Measurements from ENCODE around the gene C14orf180. TPM values are rescaled to one million over a fixed set of nuclear protein-coding genes. Genes with fewer than 3 reads are reported as not detected.

C14orf180 gene
- total and polyA plus RNA-seq, 2 of the 8 experiments (the other 6 are each of a cell fraction or from before 2014, with no cell fraction given) = not detected

GRCh38 chr14:104591506-104592291, 12.1 kb downstream of the C14orf180 start:
- peaks cover 0 to 6% of the 10 kb centered on the region in 2 experiments for H4K20me1 ChIP-seq (replicated peaks in 1 of 2; ENCODE audit: control insufficient read depth in 1 of 2, insufficient read depth in 2 of 2, low read length in 2 of 2)
- no peak overlapping the region for H3K9ac ChIP-seq (replicated peaks in 1 of 4; ENCODE audit: extremely low read depth in 1 of 4, low read depth in 3 of 4, low read length in 3 of 4)
- H2AK5ac ChIP-seq (ENCODE audit: low read depth, low read length) = peak overlapping the region; percentile 60
- H3K79me2 ChIP-seq (ENCODE audit: control insufficient read depth in 1 of 2, insufficient read depth in 2 of 2, low read length in 2 of 2) = no peaks in the 10 kb centered on the region
- no peak for DNase-seq (ENCODE audit: low read depth in 1 of 2, low spot score in 2 of 2)
- H2BK5ac ChIP-seq (ENCODE audit: low read depth, low read length) = peak overlapping the region; percentile 73; the same call in 1 of the 2 replicates
- no peak overlapping the region for H3K27ac ChIP-seq (ENCODE audit: low read depth, low read length)
- peak overlapping the region; percentile 85 for H3K4ac ChIP-seq (replicated peaks; ENCODE audit: insufficient read length, low read depth, low read length)
- H3K18ac ChIP-seq (ENCODE audit: extremely low read depth, low read length) = no peak overlapping the region
- peak overlapping the region; percentile 51 for H3K14ac ChIP-seq (ENCODE audit: insufficient read length)
- peaks cover 4% of the 10 kb centered on the region; the same call in 1 of the 2 replicates for H3K79me1 ChIP-seq (ENCODE audit: low read depth, low read length)
- H3K4me2 ChIP-seq (ENCODE audit: insufficient read depth in 1 of 2, low read depth in 2 of 2, low read length in 2 of 2) = no peak overlapping the region
- no peaks in the 10 kb centered on the region; a peak in 1 of 8 replicates for H3K36me3 ChIP-seq (ENCODE audit: control insufficient read depth in 2 of 4, insufficient read depth in 4 of 4, low read length in 3 of 4)
- H4K91ac ChIP-seq (replicated peaks; ENCODE audit: insufficient read length, low read length) = peak overlapping the region; percentile 65
- H2BK20ac ChIP-seq (ENCODE audit: low read length) = peak overlapping the region; percentile 29; the same call in 1 of the 2 replicates
- H3K23ac ChIP-seq (ENCODE audit: insufficient read length) = no peak overlapping the region
- no peaks in the 10 kb centered on the region for H3K23me2 ChIP-seq (ENCODE audit: low read depth, low read length)
- H3K56ac ChIP-seq (replicated peaks; ENCODE audit: insufficient read length, low read depth, low read length) = no peak overlapping the region
- no peak overlapping the region for H2BK120ac ChIP-seq (replicated peaks; ENCODE audit: low read depth, low read length)
- no peaks in the 10 kb centered on the region for H3K27me3 ChIP-seq (replicated peaks in 1 of 4; ENCODE audit: control insufficient read depth in 3 of 4, extremely low read depth in 1 of 4, insufficient read depth in 3 of 4, low read length in 3 of 4)
- H3K4me3 ChIP-seq (ENCODE audit: extremely low read depth in 1 of 4, insufficient read depth in 2 of 4, low read depth in 3 of 4, low read length in 4 of 4) = no peak overlapping the region
- no peak overlapping the region for H4K8ac ChIP-seq (ENCODE audit: extremely low read depth, insufficient read depth, low read length)
- H2BK15ac ChIP-seq (ENCODE audit: low read length) = 0 out of 2 replicates have a peak overlapping the region, but pooled peaks have one; percentile 74
- no peaks in the 10 kb centered on the region for H3K9me3 ChIP-seq (ENCODE audit: insufficient read depth in 2 of 2, low read depth in 1 of 2, low read length in 1 of 2)
- H4K5ac ChIP-seq (ENCODE audit: insufficient read length, low read depth, low read length) = no peak overlapping the region
- ChIA-PET POLR2A (ENCODE audit: partially characterized antibody) (interaction anchor here (0.7 kb wide), 1 partner anchor 10 kb away, joined by 3 read pairs; no protein-coding TSS in a partner anchor), CTCF (ENCODE audit: partially characterized antibody) (interaction anchor here (0.6 to 1.4 kb wide), 6 partner anchors 11 to 368 kb away, joined by 3 to 7 read pairs (median 3); partner anchors contain the start of gene TMEM179)
- no peaks in the 10 kb centered on the region for H3K4me1 ChIP-seq (replicated peaks in 1 of 4; ENCODE audit: control insufficient read depth in 3 of 4, insufficient read depth in 4 of 4, low read length in 3 of 4)
- H2BK12ac ChIP-seq (ENCODE audit: low read depth, low read length) = peak overlapping the region; percentile 19; the same call in 1 of the 2 replicates
- WGBS, 2 experiments (ENCODE audit: extremely low coverage in 1 of 2, insufficient coverage in 1 of 2, insufficient read length in 1 of 2, insufficient replicate concordance in 2 of 2, low coverage in 1 of 2, low lambda C conversion rate in 2 of 2, missing lambda C conversion rate in 1 of 2) = 90% methylated on average over 17 of the region's 26 CpGs; no CpG with 5 or more reads in 1 of the 2 experiments
- no peak overlapping the region for H2AFZ ChIP-seq (ENCODE audit: low read length)
- no peak for FAIRE-seq
- TF ChIP-seq PHF8 (conservative IDR thresholded peaks at IDR 0.05; ENCODE audit: low read depth, low read length) (no peak), MAX (IDR thresholded peaks at IDR 0.05) (no peak), BCL11A (IDR thresholded peaks at IDR 0.05; ENCODE audit: low read depth in 2 of 2, low read length in 2 of 2) (no peak), ZNF274 (IDR thresholded peaks at IDR 0.05; ENCODE audit: borderline replicate concordance, extremely low read depth, low read length) (no peak), NANOG (IDR thresholded peaks at IDR 0.05; ENCODE audit: insufficient read depth, low read depth, low read length, poor library complexity, severe bottlenecking) (no peak), TBP (IDR thresholded peaks at IDR 0.05; ENCODE audit: low read depth, low read length) (no peak), USF2 (IDR thresholded peaks at IDR 0.05; ENCODE audit: low read length) (no peak), SP2 (IDR thresholded peaks at IDR 0.05; ENCODE audit: low read length) (no peak), E2F6 (IDR thresholded peaks at IDR 0.05) (no peak), SIRT6 (IDR thresholded peaks at IDR 0.05; ENCODE audit: low read length) (no peak)
